Activated CD4-positive, alpha-beta T cell treated with anti-CD3 and anti-CD28 coated beads, Interleukin-2, amount 50 U/mL, for 24 hours (primary cell): ENCODE data around the gene SHC3.

Experiments used
- DNase-seq, 2 donors: peaks; one replicate each; pipeline ENCODE4 v3.0.0-alpha.2; 2020; ENCODE audit warnings: low read depth in 1 of 2, low spot score in 1 of 2

SHC3 gene

GRCh38 chr9:89058906-89059305, 119.7 kb downstream of the SHC3 start:
- no peak for DNase-seq

GRCh38 chr9:89054865-89055495, 123.6 kb downstream of the SHC3 start:
- no peak for DNase-seq

GRCh38 chr9:89053301-89053700, 125.3 kb downstream of the SHC3 start:
- no peak for DNase-seq

- no peak for DNase-seq
Observed at GRCh38 chr9:89052470-89053097, 126.0 kb downstream of the SHC3 start.

GRCh38 chr9:89051421-89052025, 127.1 kb downstream of the SHC3 start:
- no peak for DNase-seq

- DNase-seq = no peak
Observed at GRCh38 chr9:89049646-89050045, 129.0 kb downstream of the SHC3 start.

GRCh38 chr9:89048616-89049015, 130.0 kb downstream of the SHC3 start:
- no peak for DNase-seq

GRCh38 chr9:89047667-89048066, 131.0 kb downstream of the SHC3 start:
- no peak for DNase-seq

- no peak for DNase-seq
Observed at GRCh38 chr9:89046832-89047231, 131.8 kb downstream of the SHC3 start.

GRCh38 chr9:89044881-89045280, 133.7 kb downstream of the SHC3 start:
- DNase-seq = no peak

- no peak for DNase-seq
Observed at GRCh38 chr9:89044104-89044503, 134.5 kb downstream of the SHC3 start.

GRCh38 chr9:89042984-89043383, 135.6 kb downstream of the SHC3 start:
- DNase-seq = no peak

GRCh38 chr9:89039664-89040063, 139.0 kb downstream of the SHC3 start:
- no peak for DNase-seq

GRCh38 chr9:89039104-89039465, 139.5 kb downstream of the SHC3 start:
- DNase-seq = no peak

GRCh38 chr9:89038382-89039103, 140.1 kb downstream of the SHC3 start:
- no peak for DNase-seq

- DNase-seq = no peak
Observed at GRCh38 chr9:89037891-89038290, 140.7 kb downstream of the SHC3 start.

GRCh38 chr9:89037346-89037745, 141.3 kb downstream of the SHC3 start:
- DNase-seq = no peak

- DNase-seq = no peak
Observed at GRCh38 chr9:89036891-89037290, 141.7 kb downstream of the SHC3 start.

- DNase-seq = no peak
Observed at GRCh38 chr9:89036383-89036782, 142.2 kb downstream of the SHC3 start.

GRCh38 chr9:89032661-89033060, 146.0 kb downstream of the SHC3 start:
- DNase-seq = no peak

- DNase-seq = no peak
Observed at GRCh38 chr9:89032173-89032572, 146.4 kb downstream of the SHC3 start.

GRCh38 chr9:89029788-89030187, 148.8 kb downstream of the SHC3 start:
- no peak for DNase-seq
